ENCODE measurements around the gene GDE1.

GDE1 gene

DNA sequence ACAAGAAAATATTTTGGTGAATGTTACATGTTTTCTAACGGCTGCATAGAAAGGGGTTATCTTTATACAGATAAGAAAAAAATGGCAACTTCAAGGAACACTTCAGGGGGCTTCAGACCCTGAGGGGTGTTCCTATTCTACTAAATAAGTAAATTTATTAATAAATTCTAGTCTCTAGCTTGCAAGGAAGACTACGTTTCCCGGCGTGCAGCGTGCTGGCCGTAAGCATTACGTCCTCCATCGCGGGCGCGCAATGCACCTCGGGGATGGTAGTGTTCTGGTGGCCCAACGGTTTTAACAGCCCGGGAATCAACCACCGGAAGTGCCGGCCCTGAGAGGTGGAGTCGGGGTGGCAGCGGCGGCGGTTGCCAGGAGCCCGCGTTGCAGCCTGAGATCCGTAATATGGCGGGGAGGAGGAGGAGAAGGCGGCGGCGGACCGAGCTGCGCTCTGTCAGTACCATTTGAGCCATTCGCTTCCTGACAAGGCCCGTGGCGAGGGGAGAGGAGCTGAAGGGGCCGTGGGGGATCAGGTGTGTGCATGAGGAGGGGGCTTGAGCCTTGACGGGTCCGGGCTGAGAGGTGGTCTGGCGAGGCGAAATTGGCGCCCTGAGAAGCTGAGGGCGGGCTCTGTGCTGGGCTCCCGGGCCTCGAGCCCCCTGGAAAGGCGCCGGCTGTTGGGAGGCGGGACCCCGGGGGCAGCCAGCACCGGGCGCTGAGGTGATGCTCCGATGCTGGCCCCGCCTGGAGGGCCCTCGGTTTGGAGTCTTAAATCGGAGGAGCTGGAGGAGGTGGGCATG lies 1.9 kb upstream of the GDE1 start, which contains the start of gene CCP110:
CCP110 (plus strand) TSS at position 384 of the 797 bp plus-strand sequence. CDS start 3,940 bp downstream, outside the sequence.
- peak; percentile 83 for DNase-seq (ENCODE audit: low read depth)

DNA sequence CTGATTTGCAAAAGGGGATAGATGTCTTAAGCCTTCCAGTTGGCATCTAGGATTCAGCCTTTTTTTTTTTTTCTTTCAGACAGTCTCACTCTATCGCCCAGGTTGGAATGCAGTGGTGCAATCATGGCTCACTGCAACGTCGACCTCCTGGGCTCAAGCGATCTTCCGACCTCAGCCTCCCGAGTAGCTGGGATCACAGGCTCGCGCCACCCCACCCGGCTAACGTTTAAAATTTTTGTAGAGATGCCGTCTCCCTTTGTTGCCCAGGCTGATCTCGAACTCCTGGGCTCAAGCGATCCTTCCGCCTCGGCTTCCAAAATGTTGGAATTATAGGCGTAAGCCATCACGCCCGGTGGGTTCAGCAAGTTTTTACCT lies 1.3 kb upstream of the GDE1 start:
- DNase-seq (ENCODE audit: low read depth) = no peak

DNA sequence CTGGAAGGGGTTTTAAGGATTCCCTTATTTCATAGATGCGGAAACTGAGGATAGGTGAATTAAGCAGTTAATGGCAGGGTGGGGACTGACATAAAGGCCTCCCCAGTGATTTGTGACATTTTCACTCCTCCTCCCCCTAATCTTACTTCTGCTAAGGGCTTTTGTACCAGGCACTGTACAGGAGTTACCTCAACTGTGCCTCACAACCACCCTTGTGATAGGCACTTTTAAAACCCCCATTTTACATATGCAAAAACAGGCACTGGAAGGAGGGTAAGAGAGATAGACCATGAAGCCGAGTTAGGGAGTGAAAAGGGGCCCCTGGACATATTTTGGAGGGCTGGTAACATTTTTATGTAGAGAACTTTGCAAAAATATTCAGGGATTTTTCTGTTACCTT lies 862 bp upstream of the GDE1 start:
- no peak for DNase-seq (ENCODE audit: low read depth)

DNA sequence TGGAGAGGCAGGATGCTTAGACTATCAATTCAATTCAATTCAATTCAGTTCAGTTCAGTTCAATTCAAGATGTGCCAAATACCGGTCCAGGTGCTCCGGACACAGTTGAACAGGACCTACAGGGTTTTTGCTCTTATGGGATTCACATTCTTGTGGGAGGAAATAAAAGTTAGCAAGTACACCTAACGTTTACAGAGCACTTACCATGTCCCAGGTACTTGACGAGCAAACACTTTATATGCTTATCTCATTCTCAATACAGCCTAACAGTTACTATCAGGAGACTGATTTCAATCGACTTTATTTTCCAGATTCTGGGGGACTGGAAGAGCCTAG lies 467 bp upstream of the GDE1 start:
- no peak for DNase-seq (ENCODE audit: low read depth)

DNA sequence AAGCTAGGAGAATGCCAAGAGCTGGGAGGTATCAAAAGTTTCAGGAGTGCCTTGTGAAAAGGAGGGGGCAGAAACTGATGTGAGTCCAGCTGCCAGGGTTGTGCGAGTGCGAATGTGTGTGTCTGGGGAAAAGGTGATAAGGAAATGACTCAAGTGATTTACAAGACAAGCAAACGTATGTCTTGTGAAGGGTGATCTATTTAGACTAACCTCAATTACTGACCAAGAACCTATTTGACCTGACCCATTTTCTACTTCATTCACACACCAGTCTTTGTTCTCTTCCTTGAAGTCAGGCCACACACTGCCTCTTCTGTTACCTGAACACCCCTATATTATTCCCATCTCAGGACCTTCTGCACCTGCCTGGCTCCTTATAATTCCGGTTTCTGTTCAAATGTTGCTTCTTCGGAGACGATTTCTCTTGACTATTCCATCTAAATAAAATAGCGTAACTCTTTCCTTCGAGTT lies 1.0 kb downstream of the GDE1 start:
- DNase-seq (ENCODE audit: low read depth) = no peak

DNA sequence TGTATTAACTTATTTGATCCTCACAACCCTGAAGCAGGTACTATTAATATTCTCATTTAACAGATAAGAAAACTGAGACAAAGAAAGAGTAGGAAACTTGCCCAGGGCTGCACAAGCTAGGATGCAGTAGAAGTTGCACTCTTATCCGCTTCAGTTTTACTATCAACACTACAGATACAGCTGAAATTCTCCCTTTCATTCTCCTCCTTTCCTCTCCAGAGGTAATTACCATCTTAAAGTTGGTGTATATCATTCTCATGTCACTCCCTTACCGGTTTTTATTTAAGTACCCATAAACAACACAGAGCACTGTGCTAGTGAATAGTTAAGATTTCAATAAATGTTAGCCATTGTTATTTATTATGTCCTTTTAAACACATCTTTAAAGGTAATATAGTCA lies 3.5 kb downstream of the GDE1 start:
- no peak for DNase-seq (ENCODE audit: low read depth)

DNA sequence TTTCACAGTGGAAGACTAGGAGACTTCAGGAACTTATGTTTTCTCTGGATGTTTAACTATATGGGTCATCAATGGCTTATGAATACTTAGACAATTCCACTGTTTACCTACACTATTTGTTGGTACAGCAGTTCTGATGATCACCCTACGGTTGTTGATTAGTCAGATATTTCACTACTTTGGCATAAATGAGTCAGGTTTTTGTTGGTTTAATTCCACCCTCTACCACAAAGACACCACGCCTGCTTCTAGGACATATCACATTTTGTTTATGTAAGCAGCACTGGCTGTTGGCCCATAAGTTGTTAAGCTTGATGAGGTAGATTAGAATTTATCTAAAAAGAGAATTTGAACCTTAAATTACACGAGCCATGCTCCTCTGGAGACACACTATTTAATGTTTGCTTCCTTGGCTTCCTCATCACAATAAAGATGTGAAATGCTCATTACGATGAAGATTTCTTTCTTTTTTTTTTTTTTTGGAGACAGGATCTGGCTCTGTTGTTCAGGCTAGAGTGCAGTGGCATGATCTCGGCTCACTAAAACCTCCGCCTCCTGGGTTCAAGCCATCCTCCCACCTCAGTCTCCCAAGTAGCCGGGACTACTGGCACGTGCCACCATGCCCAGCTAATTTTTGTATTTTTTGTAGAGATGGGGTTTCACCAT lies 4.3 kb downstream of the GDE1 start:
- no peak for DNase-seq (ENCODE audit: low read depth)

DNA sequence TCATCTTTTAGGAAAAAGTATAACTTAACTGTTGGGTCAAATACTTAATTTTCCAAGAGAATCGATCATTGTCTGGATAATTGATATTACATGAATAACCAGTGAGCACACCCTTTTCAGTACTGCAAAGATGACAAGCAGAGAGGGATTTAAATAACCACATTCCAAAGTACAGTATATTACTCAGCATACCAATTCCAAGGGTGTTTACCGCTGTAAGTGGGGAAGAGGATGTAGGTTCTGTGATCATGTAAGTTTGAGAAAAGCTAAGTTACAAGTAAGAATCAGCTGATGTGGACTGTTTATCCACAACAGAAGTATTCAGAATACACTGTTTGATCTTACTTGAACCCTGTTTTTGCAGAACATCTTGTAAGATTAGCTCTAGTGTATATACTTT lies 6.1 kb downstream of the GDE1 start:
- DNase-seq (ENCODE audit: low read depth) = no peak

DNA sequence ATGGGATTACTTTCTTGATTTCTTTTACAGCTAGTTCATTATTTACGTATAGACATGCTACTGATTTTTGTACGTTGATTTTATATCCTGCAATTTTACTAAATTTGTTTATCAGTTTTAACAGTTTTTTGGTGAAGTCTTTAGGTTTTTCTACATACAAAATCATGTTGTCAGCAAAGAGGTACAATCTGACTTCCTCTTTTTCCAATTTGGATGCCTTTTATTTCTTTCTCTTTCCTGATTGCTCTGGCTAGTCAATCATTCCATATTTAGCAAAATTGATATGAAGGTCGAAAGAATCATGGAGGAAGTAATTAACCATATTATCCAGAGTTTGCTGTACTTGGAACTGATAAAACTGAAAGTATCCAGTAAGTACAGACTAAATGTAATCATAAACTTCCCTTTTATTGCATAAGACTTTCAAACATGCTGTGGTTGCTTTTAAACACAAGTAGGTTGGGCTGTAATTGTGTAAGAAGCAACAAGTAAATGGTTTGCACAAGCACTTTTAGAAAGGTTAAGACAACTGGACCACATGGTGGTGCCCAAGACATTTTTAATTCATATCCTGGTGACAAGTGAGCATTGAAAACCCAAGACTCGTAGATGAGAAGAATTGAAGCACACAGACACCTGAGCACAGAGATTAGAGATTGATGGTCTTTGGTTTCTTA lies 8.4 kb downstream of the GDE1 start:
- no peak for DNase-seq (ENCODE audit: low read depth)

DNA sequence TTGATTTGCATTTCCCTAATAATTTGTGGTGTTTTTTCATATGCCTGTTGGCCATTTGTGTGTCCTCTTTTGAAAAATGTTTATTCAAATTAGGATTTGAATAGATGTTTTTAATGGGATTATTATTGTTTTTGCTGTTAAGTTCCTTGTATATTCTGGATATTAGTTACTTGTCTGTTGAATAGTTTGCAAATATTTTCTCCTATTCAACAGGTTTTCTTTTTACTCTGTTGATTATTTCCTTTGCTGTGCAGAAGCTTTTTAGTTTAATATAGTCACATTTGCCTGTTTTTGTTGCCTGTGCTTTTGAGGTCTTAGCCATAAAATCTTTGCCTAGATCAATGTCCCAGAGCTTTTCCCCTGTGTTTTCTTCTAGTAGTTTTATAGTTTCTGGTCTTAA lies 9.6 kb downstream of the GDE1 start:
- no peak for DNase-seq (ENCODE audit: low read depth)

DNA sequence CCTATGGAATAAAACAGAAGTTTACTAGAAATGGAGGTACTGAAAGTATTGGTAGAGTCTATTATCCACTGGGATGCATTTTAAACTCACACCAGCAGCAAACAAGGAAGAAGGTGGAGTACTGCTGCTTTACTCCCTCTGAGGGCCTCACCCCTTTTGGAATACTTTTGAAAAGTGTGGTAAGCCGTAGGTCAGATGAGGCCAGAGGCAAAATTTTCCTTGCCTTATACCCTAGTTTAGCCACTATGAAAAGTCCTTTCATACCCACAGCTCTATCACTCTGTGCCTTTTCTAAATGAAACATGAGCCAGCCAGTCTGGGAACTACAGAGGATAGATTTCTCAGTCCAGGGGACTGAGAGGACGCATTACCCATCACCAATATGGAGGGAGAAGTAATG lies 14.0 kb downstream of the GDE1 start:
- DNase-seq (ENCODE audit: low read depth) = no peak

DNA sequence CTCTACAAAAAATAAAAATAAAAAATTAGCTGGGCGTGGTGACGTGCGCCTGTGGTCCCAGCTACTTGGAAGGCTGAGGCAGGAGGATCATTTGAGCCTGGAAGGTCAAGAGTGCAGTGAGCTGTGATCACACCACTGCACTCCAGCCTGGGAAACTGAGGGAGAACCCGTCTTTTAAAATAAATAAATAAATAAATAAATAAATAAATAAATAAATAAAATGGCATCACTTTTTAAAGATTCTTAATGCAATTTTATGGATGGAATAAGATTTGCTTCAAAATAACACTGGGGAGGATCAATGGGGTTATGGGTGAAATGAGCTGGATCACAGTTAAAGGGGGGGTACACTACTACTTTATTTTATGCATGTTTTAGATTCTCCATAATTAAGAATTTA lies 14.9 kb downstream of the GDE1 start:
- no peak for DNase-seq (ENCODE audit: low read depth)

DNA sequence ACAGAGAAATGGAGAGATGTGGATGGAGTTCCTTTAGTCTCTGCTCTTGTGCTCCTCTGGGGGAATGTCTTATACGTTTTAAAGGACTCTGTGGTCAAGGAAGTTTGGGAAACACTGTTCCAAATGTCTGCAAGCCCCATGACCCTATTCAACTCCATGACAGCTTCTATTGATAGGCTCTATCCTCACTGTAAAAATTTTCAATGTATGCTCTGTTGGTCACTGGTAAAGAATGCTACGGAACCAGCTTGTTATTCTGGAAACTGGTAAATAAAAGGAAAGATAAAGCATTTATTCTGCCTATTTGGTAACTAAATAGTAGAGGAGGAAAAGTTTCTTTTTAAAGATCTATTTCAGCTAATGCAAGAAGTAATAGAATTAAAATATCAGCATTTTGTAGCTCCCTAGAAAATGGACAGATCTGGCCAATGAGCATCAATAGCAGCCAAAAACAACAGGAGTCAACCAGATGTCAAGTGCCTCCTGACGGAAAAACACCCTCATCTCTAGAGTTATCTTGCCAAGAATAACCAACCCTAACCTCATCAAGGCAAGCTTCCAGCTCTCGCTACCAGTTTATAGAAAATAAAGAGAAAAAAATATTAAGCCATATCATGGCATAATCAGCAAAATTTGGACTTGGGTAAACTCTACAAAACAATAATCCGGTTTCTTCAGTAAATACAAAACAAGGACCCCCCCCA lies 16.1 kb downstream of the GDE1 start:
- DNase-seq (ENCODE audit: low read depth) = no peak

DNA sequence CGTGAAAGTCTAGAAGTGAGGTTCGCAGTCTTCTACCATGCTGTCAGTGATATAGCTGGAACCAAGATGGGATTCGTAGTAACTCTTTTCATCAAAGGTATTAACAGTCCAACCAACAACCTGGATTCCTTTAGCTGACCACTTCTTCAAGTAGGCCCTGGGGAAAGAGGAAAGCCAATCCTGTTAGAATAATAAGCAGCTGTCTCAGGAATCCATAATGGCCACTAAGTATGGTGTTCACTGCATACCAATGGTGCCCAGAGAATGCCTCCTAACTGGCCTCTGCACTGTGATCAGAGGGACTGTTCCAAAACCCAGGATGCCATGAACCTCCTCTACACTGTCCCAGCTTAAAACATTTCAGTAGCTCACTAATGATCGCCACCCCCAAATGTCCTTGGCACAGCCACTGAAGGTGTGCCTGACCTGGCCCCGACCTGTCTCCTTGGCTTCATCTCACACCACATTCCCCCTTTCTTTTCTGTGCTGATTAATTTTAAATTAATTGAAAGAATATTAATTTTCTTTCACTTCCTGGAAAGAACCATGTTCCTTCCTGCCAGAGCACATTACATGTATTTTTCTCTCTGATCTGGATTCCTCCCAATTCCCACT lies 18.3 kb downstream of the GDE1 start:
- DNase-seq (ENCODE audit: low read depth) = no peak

DNA sequence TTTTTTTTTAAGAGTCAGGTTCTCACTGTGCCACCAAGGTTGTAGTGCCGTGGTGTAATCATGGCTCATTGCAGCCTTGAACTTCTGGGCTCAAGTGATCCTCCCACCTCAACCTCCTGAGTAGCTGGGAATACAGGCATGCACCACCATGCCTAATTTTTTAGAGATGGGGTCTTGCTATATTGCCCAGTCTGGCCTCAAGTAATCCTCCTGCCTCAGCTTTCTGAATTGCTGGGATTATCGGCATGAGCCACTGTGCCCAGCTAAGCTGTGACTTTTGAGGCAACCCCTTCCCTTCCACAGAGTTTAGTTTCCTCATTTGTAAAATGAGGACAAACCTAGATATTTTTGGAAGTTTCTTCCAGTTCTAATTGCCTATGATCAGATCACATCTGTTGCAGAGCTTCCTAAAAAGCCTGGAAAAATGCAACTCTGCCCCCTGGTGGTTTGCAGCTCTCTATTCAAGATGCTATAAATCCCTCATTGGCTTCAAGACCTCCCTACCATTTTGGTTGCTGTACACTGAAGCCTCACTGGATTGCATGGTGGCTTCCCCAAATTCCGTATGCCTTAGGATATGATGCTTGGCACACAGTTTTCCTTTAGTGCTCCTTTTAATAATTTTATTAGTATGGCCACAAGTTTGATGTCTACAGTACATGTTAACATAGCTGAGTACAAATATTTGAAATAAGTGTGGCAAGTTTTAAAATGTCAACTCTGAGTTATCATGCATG lies 19.3 kb downstream of the GDE1 start:
- DNase-seq (ENCODE audit: low read depth) = no peak

DNA sequence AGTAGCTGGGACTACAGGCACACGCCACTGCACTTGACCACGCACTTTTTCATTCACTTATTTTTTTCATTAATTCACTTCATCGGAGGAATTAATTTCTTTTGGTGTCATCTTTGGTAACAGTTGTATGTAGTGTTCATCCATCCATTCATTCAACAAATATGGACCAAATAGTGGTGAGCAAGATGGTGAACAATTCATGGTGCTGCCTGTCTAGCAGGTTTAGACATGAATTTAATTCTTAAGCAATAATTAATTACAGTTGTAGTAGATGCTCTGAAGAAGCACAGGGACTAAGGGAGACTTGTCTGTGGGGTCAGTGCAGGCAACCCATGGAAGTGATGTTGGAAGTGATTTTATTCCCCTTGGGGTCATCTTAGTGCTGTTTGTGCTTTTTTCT lies 22.4 kb downstream of the GDE1 start:
- DNase-seq (ENCODE audit: low read depth) = no peak

DNA sequence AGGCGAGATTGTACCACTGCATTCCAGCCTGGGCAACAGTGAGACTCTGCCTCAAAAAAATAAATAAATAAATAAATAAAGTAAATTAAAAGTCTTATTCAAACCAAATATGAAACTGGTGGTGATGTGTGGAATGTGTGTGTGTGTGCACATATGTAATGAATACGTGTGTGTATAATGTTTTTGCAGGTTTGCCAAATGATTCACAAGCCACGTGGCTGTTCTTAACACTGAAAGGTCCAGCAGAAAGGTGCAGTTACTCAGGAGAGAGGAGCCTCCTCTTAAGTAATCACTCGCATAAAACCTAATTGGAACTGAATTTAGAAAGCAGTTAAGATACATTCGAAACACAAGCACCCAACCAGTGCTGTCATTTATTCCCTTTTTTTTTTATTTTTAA lies 22.9 kb downstream of the GDE1 start:
- DNase-seq (ENCODE audit: low read depth) = no peak

DNA sequence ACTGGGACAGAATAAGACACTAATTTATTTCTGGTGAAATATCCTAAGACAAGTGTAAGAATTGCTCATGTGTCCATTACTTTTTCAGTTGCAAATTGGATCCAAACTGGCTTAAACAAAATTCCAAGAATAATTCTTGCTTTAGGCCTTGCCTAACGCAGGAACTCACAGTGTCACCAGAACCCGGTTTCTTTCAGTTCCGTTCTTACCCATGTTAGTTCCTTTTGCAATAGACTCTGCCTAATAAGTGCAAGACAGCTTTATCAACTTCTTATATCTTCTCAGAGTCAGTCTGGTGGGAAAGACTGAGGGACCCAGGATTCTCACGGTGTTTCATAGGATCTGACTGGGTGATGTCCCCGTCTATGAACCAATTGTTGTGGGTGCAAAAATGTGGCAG lies 24.7 kb downstream of the GDE1 start:
- no peak for DNase-seq (ENCODE audit: low read depth)

DNA sequence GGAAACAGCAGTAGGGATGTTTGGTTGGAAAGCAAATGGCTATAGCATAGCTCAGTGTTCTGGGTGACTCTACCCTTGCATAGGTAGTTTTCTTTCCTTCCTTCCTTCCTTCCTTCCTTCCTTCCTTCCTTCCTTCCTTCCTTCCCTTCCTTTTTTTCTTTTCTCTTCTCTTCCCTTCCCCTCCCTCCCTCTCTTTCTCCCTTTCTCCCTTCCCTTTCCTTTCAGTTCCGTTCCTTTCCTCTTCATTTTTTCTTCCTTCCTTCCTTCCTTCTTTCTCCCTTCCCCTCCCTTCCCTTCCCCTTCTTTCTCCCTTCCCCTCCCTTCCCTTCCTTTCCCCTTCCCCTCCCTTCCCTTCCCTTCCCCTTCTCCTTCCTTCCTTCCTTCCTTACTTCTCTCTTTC lies 31.3 kb downstream of the GDE1 start:
- no peak for DNase-seq (ENCODE audit: low read depth)

DNA sequence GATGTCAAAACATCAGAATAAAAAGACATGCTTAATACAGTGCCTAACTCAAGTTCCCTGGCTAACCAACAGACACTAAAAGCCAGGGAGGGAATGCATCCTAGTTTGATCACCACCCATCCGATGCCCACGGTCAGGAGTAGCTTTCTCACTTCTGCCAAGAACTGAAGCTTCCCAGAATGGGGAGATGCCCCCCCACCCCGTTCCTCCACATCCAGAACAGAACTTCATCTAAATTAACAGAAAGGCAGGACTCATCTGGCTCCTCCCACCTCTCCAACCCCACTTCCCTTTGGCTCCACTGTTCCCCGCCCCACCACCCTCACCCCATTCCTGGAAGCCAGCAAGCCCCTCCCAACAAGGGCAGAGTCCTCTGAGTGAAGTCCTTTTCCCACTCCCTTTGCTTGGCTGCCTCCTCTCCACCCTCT lies 33.7 kb downstream of the GDE1 start:
- DNase-seq (ENCODE audit: low read depth) = no peak

DNA sequence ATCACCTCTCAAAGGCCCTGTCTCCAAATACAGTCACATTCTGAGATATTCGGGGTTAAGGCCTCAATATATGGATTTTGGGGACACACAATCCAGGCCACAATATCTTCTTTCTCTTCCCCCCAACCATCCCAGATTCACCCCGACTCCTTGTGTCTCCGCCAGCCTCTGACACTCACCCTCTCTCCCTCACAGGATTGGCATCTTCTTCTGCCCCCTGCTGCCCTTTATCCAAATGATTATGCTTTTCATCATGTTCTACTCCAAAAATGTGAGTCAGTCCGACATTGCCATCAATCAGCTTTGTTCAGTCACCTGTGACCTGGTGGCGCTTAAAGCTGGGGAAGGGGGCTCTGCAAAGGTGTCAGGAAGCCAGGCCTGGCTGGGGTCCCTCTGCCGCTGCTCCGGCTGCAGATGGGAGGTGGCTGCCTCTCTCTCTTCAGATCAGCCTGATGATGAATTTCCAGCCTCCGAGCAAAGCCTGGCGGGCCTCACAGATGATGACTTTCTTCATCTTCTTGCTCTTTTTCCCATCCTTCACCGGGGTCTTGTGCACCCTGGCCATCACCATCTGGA lies 35.1 kb downstream of the GDE1 start:
- no peak for DNase-seq (ENCODE audit: low read depth)

Data from non-pigmented ciliary epithelial cell (primary cell).